ENCODE measurements around the gene LRRC8B.
A peak's percentile ranks its signal among the peaks of the same experiment; 100 is the strongest.
"Not testable (repeated sequence)": the region's sequence is repeated elsewhere in the genome, so short reads cannot be mapped to it uniquely, and the experiment has no call there.

LRRC8B gene

DNA sequence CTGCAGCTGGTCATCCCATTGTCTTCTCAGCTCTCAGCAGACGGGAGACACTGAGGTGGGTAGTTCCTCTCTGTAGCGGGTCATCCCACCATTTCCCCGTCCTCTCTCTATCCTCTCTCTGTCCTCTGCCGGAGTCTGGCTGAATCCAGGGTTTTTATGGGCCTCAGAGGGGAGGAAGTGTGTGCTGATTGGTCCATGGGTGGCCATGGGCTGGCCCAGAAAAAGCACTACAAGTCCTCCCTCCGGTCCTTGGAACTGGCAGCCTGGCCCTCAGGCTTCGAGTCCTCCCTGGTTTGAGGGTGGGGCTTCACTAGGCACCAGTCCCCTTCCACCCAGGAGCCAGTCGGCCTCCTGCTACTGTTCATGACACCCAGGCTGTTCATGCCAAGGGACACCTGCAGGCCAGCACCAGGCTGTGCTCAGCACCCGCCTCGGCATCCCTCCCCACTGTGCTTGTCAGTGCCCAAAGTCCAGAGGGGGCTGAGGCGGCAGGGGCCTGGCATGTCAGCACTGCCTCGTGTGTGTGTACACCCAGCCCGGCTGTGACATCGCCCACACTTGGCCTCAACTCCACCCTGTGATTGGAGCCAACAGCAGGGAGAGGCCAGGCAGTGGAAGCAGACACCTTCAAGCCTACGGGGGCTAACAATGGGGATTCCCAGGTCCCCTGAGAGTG lies 85.3 kb downstream of the LRRC8B start:
- DNase-seq, result peak; percentile 78

DNA sequence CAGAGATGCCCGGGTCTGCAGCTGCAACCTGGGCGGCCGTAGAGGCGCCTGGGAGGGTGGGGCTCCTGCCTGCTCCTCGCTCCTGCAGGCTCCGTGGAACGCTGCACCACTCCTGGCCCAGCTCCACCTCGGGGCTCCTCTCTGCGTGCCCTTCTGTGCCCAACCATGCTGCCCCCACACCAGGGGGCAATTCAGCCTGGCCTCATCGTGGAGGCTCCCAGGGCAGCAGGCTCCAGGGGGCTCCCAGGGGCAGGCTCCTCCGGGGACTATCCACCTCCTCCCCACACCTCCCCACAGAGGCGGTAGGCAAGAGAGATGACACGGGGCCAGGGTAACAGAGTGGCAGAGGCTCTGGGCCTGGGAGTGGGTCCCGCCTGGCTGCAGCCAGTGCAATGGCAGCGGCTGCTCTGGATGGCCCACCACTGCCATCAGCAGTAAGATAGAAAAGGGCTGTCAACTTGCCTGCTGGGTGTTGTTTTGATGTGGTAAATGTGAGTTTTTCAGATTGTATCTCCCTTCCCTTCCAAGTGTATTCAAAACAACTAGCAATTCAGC lies 85.9 kb downstream of the LRRC8B start:
- DNase-seq, result peak; percentile 81

DNA sequence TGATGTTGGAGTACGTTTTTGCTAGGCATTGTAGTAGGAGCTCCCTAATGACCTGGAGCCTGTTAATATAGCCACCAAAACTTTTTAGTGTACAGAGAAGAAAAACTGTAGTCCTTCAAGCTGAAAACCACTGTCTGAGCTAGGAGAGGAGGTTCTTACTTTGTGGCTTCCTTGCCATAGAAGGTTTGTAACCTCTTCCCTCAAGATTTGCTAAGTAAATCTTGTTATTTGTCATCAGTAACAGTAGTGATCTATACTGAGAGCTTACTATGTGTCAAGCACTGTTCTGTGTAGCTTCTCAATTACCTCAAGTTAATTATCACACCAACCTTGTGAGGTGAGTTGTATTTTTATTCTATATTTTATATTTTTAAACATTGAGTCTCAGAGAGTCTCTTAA lies 87.1 kb downstream of the LRRC8B start:
- DNase-seq, result peak; percentile 58

DNA sequence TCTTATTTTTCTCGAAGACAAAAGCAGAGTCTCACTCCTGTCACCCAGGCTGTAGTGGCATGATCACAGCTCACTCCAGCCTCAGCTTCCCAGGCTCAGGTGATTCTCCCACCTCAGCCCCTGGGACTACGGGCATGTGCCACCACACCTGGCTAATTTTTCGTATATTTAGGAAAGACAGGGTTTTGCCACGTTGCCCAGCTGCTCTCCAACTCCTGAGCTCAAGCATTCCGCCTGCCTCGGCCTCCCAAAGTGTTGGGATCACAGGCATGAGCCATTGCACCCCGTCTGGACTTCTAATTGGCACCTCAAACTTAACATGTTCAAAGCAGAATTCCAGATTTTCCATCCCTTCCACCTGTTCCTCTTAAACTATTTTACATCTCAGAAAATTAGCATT lies 89.3 kb downstream of the LRRC8B start:
- DNase-seq, result no peak

DNA sequence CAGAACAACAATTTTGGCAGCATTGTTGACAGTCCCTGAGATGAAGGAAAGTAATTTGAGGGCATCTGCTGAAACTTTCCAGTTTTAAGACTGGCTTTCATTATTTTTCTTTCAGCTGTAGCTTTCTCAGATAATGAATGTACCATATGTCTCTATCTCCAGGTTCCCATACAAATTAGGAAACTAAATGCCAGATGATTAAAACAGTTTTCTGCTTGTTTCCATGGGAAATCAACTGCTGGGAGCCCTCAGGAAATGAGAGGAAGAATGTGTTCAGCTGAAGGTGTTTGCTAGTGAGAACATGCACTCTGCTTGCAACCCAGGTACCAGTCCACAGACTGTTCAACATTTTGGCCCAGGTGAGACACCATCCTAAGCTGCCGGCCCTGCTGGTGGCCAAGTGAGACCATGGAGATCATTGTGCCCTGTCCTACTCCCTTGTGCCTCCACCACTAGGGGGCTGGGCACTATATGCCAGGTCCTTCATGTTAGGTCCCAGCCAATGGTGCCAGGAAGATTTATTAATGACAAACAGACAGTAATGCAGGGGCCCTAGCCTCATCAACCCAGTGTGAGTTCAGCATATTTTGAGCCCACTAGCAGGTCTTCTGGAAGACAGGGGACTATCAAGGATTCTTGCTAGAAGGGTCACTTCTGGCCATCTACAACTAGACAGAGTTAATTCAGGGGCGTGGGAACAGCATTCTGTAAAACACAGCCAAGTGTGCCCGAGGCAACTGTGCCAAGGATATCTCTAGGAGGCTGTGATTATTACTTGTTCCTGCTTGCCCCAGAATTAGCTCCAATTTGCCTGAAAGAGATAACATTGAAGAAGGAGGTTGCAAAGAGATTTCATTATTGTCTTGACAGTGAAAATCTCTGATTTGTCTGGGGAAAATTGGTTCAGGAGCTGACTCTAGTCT lies 91.3 kb downstream of the LRRC8B start:
- no peak for DNase-seq

DNA sequence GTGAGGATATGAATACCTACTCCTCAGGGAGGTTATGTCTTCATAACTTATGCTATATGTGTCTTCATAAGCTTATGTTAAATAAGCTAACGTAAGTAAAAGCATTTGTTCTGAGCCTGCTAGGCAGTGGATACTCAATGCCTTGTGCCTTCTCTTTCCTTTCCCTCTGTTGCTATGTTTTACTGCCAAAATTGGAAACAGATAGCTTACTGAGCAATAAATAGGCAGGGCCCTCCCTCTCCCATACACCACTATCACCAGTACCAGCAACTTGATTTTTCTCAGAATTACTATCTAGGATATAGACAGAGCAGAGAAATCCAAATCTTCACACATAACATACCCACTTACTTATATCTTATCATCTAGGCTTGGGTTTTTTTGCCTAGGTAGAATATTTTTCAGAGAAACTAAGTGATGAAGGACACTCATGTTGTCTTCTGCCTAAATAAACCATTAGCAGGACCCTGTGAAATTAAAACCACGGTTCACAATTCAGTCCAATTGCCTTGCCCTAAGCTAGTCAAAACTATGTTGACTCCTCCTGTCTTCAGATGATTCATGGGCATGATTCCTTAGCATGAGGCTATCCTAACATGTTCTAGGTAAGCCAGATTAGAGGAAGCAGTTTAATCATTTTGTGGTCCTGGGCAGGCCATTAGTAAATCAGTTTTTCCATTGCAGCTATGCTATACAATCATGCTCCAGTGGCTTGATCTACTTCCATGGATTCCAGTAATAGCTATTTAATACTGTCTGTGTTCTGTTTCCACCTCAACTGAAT lies 92.4 kb downstream of the LRRC8B start:
- DNase-seq, result no peak

DNA sequence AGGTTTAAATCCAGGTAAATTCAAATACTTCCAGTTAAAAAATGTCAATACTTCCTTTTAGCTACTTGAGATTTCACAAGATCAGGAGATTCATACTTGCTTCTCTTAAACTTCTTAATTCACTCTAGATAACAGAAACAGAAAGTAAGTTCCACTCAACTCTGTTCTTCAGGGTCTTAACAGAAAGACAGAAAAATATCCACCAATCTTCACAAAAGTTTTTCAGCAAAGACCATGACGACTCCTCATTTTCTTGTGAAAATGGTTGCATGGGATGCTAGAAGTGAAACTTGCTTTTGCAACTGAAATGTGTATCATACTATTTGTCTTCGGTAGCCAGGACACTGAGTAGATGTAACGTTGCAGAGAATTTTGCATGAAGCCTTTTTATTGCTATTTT lies 96.0 kb downstream of the LRRC8B start:
- DNase-seq, result no peak

DNA sequence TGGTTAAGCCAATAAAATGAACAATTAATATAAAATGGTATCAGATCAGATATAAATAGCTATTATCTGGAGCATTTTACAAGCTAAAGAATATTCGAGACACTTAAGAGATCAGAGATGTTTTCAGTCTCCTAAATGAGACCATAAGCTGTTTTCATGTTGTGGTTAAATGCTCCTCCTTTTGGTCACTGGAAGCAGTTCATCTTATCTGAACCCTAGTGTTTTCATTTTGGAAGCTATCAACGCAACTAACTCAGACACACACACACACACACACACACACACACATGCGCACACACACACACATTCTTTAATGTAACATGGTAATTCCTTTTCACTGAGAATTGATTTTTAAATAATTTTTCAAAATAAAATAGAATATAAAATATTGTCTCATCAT lies 98.3 kb downstream of the LRRC8B start:
- DNase-seq, result peak; percentile 69

DNA sequence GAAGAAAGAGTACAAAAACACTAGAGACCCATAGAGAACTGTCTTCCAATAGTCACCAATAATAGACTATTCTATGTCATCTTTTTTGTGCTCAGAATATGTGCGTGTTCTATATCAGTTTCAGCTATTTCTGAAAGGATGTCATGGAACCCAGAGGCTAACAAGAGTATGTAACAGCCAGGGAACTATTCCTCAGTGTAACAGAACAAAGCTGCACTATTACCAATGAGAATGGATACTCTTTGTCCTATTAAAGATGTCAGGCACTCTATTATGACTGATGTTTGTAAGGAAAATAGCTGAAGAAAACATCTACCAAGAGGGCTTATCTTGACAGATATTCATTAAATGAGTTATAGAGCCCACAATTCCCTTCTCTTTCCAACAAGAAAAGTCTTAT lies 99.7 kb downstream of the LRRC8B start:
- no peak for DNase-seq

DNA sequence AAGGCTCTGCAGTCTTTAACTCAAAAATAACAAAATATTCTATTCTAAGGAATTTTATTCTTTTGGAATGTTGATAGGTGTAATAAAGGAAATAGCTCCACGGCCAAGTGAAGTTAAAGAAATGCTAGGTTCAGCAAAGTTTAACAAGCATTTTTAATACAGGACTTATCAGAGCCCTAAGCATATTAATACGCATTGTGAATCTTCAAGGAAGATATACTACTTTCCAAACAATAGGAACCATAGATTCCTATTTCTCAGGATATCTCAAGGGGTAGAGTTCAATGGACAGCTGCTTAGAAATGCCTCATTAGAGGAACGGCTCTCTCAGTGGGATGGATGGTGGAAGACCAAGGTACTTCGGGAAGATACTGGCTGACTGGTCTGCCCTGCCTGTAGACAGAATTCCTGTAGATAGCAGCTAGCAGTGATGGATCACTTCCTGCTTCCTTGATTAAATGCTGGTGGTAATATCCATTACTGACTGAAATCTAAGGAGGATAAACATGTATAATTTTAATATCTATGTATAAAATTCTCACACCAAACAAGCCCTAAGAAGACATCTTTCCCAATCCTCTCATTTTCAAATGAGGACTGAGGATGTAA lies 100.2 kb downstream of the LRRC8B start:
- DNase-seq, result no peak

DNA sequence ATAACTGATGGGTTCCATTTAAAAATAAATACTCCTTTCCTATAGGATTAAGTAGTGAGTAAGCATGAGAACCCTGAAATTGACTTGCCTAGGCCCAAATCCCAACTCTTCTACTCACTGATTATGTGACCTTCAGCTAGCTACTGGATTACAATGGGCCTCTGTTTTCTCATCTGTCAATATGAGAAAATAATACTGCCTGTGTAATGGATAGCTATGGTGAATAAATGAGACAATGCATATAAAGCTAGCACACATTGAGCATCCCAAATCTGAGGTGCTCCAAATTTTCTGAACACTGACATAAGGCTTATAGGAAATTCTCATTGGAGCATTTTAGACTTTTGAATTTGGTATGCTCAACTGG lies 103.0 kb downstream of the LRRC8B start:
- DNase-seq, result no peak

DNA sequence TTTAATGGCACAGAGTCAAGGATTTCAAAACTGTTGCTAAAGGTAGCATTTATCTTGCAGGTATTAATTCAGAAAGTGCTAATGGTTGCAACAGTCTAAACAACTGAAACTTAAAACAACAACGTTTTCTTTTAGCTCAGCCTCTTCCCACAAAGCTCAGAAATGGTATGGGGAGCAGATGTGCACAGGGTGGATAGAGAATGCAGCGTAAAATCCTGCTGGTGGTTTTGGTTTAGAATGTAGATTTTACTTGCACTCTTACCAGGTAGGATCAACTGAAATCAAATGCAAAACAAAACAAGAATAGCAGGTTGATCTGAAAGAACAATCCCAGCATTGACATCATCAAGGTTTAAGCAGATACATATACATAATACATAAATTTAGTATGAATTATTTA lies 104.5 kb downstream of the LRRC8B start:
- no peak for DNase-seq

DNA sequence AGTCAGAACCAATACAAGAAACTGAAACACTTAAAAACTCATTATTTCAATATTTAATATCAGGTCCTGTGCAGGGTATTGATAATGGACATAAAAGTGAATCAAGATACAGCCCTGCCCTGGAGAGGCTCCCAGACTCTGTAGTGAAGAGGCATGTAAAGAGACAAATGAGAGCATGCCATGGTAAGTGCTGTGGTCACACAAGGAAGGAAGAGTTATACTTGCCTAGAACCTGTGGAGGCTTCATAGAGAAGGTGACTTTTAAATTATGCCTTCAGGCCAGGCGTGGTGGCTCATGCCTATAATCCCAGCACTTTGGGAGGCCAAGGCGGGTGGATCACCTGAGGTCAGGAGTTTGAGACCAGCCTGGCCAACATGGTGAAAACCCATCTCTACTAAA lies 105.0 kb downstream of the LRRC8B start:
- DNase-seq, result not testable (repeated sequence)

DNA sequence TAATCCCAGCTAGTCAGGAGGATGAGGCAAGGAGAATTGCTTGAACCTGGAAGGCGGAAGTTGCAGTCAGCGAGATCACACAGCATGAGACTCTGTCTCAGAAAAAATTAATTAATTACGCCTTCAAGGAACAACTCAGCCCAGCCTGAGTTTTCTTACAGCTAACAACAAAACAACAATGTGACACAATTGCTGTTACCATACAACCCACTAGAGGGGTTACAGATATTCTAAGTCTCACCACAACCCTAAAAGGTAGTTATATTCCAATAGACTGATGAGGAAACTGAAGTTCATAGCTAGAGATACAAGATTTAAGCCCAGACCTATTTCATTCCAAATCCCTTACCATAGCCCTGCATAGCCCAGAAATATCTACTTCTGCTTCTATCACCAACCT lies 105.4 kb downstream of the LRRC8B start:
- DNase-seq, result peak; percentile 48

DNA sequence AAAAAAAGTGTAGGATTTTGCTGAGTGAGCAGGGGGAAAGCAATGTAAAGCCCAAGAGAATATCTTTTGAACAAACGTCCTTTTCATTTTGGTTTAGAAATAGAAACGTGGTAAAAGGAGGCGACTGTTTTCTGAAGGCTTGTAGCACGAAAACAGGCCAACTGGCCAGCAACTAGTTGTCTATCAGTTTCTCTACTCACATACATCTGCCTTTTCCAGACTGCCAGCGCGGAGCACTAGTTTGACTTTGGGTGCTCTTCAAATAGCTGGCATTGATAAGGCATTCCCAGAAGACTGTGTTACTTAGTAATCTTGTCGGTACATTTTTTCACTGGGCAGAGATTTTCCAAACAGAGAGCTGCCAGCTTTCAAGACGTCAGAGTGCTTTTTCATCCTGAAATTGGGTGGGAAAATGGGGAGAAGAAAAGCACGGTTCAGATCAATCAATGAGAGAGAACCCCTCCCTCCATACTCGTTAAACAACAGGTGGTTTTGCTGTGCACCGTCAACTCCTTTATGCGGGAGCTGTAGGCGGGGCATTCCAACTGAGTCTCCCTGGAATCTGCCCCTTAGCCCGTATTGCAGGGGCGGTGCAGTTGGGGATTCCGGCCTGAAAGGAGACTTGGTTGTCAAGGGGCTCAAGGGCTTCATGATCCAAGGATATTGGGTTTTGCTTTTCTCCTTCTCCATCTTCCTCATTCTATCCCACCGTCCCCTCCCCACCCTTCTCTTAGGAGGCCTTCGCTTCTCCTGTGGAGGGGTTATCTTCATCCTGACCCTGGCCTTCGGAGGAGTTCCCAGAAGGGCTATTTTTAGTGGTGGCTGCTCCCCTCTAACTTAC lies 107.4 kb downstream of the LRRC8B start:
- no peak for DNase-seq

DNA sequence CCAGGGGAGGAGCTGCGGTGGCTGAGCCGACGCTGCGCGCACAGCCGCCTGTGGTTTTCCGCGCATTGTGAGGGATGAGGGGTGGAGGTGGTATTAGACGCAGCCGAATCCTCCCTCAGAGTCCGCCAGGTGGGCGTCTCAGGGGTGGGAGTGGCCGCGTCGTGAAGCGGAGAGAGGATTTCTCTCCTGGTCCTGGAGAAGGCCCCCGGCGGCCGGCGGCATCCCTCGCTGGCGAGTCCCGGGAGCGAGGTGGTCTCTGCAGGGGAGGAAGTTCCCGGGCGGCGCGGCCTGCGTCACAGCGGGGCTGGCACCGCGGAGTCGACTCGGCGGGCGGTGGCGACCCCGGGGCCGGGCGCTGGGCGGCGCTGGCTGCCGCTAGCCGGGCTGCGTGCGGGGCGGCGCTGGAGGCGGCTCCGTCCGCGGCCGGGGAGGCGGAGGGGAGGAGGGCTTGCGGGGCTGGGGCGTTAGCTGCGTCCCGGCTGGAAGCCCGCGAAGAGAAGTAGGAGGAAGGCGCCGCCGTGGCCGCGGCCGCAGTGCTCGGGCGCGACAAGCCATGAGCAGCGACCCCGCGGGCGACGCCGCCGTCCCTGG lies 108.1 kb downstream of the LRRC8B start, which contains the start of gene LRRC8C:
Gene LRRC8C (plus strand): TSS at position 464 of the 591 bp plus-strand sequence. CDS start 53,354 bp downstream, outside the sequence.
- DNase-seq, result peak; percentile 89

DNA sequence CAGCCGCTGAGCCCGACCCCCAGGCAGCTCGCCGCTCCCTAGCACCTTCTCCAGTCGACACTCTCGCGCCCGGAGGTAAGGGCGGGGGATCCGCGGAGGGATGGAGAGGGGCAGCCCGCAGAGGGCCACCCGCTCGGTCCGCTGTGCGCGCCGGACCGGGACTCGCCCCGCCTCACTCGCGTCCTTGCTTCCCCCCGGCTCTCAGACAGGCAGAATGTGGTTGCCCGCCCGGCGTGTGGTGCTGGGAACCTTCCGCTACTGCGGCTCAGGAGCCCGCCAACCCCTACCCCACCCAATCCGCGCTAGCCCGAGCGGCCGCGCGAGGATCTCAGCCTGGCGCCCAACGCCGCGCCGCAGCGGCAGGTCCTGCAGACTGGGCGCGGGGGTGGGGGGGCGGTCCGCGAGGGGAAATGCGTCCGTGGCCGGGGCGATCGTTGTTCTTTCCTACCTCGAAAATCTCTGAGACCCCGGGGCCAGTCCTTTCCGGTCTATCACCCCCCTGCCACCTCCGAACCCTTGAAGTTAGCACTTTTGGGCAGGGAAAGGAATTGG lies 108.7 kb downstream of the LRRC8B start:
- peak; percentile 73 for DNase-seq

DNA sequence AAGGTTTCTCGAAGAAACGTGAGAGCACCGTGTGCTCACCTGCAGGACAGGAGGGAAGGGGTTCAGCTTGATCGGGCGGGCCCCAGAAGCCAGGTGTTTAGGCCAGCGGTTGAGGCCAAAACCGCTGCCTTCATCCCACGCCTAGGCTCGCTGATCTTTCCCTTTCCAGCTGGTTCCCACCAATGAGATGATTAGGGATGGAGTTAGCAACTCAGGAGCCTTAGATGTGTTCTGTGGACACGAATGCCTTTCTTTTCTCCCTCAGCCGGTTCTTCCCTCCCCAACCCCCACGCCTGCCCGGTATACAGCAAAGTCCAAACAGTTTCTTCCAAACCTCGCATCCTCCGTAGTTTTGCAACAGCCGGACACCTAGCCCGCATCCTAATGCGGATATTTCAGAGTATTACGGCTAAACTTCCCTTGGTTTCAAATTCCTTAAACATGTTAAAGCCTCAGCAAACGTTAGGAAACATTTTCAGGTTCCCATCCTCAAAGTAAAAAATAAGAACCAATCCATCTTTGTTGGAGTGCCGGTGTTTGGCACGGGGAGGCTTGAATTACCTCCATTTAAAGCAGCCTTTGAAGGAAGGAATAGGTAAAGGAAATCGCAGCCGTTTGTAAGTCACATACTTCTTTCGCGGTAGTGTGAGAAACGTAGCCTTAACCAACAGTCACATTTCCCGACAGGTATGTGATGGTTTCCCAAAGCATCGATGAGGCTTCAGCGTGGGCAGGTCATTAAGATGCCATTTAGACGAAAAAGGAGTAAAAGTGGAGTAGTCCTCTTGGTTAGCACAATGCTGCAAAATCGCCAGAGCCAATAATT lies 109.4 kb downstream of the LRRC8B start:
- DNase-seq, result peak; percentile 55

DNA sequence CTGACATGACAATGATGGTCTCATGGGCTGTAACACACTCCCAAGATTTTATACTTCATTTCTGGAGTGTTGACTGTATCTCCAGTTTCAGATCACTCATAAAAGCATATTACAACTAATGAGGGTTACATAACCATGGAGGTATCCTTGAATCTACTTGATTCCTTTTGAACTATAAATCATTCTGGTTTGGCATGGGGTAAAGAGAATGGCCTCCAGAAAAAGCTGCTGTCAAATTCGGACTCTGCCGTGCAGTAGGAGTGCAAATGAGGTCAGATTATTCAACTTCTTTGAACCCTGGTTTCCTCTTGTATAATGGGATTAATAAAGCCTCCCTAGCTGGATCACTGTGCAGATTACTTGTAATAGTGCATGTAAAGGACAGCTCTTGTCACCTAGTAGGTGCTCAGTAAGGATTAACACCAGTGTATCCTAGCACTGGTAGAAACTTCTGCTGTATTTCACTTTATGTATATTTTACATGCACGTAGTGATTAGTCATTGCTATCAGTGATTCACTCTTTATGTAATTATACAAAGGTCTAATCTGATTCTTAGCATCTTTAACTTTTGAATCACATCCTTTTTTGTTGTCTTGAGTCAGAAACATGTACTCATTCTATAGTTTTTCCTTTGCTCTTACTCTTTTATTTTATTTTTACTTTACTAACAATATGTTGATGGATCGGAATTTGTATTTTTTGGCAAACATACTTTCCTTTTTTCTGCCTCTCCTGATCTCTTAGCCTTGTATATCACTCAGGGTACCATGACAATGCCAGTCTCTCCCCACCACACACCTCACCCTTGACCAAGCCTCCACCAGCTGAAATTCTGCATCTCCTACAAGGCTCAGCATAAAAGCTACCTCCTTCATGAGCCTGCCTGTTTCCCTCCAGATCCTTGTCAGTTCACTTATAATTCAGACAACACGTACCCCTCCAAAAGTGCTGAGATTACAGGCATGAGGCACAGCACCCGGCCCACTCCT lies 111.5 kb downstream of the LRRC8B start:
- DNase-seq, result no peak

Measured in CD4-positive, alpha-beta T cell treated with Interleukin-21 for 1 hour (primary cell).